ENCODE data around the gene PEX13.
"Not testable (repeated sequence)": the region's sequence is repeated elsewhere in the genome, so short reads cannot be mapped to it uniquely, and the experiment has no call there.

The PEX13 gene

GRCh38 chr2:61006486-61007105, 10.9 kb upstream of the PEX13 start:
- in situ Hi-C loops (cut with HindIII; ENCODE audit: low sequenced_read_pairs) = no loop called here

- in situ Hi-C loops (cut with HindIII; ENCODE audit: low sequenced_read_pairs) = no loop called here
Observed at GRCh38 chr2:61009355-61009754, 8.2 kb upstream of the PEX13 start.

GRCh38 chr2:61011678-61012077, 5.8 kb upstream of the PEX13 start:
- in situ Hi-C loops (cut with HindIII; ENCODE audit: low sequenced_read_pairs) = no loop called here

GRCh38 chr2:61012303-61012702, 5.2 kb upstream of the PEX13 start:
- in situ Hi-C loops (cut with HindIII; ENCODE audit: low sequenced_read_pairs) = not testable (repeated sequence)

GRCh38 chr2:61013382-61013781, 4.1 kb upstream of the PEX13 start:
- in situ Hi-C loops (cut with HindIII; ENCODE audit: low sequenced_read_pairs) = no loop called here

GRCh38 chr2:61014763-61015162, 2.8 kb upstream of the PEX13 start:
- in situ Hi-C loops (cut with HindIII; ENCODE audit: low sequenced_read_pairs) = no loop called here

- in situ Hi-C loops (cut with HindIII; ENCODE audit: low sequenced_read_pairs) = no loop called here
Observed at GRCh38 chr2:61015976-61016375, 1.5 kb upstream of the PEX13 start.

- in situ Hi-C loops (cut with HindIII; ENCODE audit: low sequenced_read_pairs) = no loop called here
Observed at GRCh38 chr2:61016392-61017002, 1.0 kb upstream of the PEX13 start.

GRCh38 chr2:61017003-61017555, 441 bp upstream of the PEX13 start:
- in situ Hi-C loops (cut with HindIII; ENCODE audit: low sequenced_read_pairs) = no loop called here

GRCh38 chr2:61018318-61018755, 817 bp downstream of the PEX13 start:
- in situ Hi-C loops (cut with HindIII; ENCODE audit: low sequenced_read_pairs) = no loop called here

- in situ Hi-C loops (cut with HindIII; ENCODE audit: low sequenced_read_pairs) = no loop called here
Observed at GRCh38 chr2:61018798-61019197, 1.3 kb downstream of the PEX13 start.

- in situ Hi-C loops (cut with HindIII; ENCODE audit: low sequenced_read_pairs) = no loop called here
Observed at GRCh38 chr2:61021228-61021660, 3.7 kb downstream of the PEX13 start.

GRCh38 chr2:61023670-61024069, 6.2 kb downstream of the PEX13 start:
- in situ Hi-C loops (cut with HindIII; ENCODE audit: low sequenced_read_pairs) = no loop called here

GRCh38 chr2:61029533-61029932, 12.0 kb downstream of the PEX13 start:
- in situ Hi-C loops (cut with HindIII; ENCODE audit: low sequenced_read_pairs) = no loop called here

GRCh38 chr2:61034592-61034991, 17.1 kb downstream of the PEX13 start:
- in situ Hi-C loops (cut with HindIII; ENCODE audit: low sequenced_read_pairs) = not testable (repeated sequence)

GRCh38 chr2:61036643-61037042, 19.1 kb downstream of the PEX13 start:
- in situ Hi-C loops (cut with HindIII; ENCODE audit: low sequenced_read_pairs) = not testable (repeated sequence)

GRCh38 chr2:61042807-61043206, 25.3 kb downstream of the PEX13 start:
- in situ Hi-C loops (cut with HindIII; ENCODE audit: low sequenced_read_pairs) = no loop called here

GRCh38 chr2:61044636-61045035, 27.1 kb downstream of the PEX13 start:
- in situ Hi-C loops (cut with HindIII; ENCODE audit: low sequenced_read_pairs) = no loop called here

GRCh38 chr2:61045226-61045625, 27.7 kb downstream of the PEX13 start:
- in situ Hi-C loops (cut with HindIII; ENCODE audit: low sequenced_read_pairs) = no loop called here

GRCh38 chr2:61045999-61046398, 28.5 kb downstream of the PEX13 start:
- in situ Hi-C loops (cut with HindIII; ENCODE audit: low sequenced_read_pairs) = no loop called here

GRCh38 chr2:61055557-61055956, 38.0 kb downstream of the PEX13 start:
- in situ Hi-C loops (cut with HindIII; ENCODE audit: low sequenced_read_pairs) = no loop called here

- in situ Hi-C loops (cut with HindIII; ENCODE audit: low sequenced_read_pairs) = no loop called here
Observed at GRCh38 chr2:61057562-61057961, 40.0 kb downstream of the PEX13 start.

All from endothelial cell of hepatic sinusoid (primary cell).